ENCODE results near the gene RHD.
"Not testable (repeated sequence)": the region's sequence is repeated elsewhere in the genome, so short reads cannot be mapped to it uniquely, and the experiment has no call there.

RHD gene

GRCh38 chr1:25360596-25361581, 88.6 kb downstream of the RHD start:
- DNase-seq = no peak

GRCh38 chr1:25361901-25362300, 89.6 kb downstream of the RHD start:
- DNase-seq = no peak

DNA sequence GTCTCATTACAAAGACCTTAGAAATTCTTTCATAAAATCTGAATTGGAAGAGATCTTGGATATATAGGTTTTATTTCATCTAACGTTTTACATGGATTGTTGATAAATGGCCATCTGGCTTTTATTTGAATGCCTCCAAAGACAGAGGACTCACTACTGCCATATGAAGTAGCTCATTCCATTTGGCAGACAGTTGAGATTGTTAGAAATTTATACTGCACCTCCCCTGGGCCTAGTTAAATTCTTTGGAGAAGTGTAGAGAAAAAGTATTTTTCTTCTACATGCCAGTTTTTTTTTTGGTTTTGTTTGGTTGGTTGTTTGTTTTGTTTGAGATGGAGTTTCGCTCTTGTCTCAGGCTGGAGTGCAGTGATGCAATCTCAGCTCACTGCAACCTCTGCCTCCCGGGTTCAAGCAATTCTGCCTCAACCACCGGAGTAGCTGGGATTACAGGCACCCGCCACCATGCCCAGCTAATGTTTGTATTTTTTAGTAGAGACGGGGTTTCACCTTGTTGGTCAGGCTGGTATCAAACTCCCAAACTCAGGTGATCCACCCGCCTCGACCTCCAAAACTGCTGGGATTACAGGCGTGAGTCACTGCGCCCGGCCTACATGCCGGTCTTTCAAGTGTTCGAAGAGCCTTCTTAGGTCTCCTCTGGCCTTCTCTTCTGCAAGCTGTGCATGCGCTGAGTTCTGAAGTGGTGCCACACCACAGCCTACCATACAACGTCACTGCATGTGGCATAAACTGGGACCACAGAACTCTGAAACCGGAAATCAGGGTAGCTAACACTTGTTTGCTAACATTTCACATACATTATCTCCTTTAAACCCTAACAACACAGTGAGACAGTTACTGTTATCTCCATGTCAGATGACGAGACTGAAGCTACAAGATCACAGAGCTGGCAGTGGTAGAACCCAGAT, 90.6 kb downstream of the RHD start:
- not testable (repeated sequence) for DNase-seq

GRCh38 chr1:25369241-25369640, 96.9 kb downstream of the RHD start:
- DNase-seq = no peak

GRCh38 chr1:25369691-25370271, 97.5 kb downstream of the RHD start:
- not testable (repeated sequence) for DNase-seq

- not testable (repeated sequence) for DNase-seq
Measured at GRCh38 chr1:25371757-25372156, 99.4 kb downstream of the RHD start.

- DNase-seq = not testable (repeated sequence)
Measured at GRCh38 chr1:25378367-25378766, 106.1 kb downstream of the RHD start.

Measured in NCI-H345 (cell line).